ENCODE data around the gene SIGLEC11. TPM values are rescaled to one million over a fixed set of nuclear protein-coding genes. Genes with fewer than 3 reads are reported as not detected.
"Not testable (repeated sequence)": the region's sequence is repeated elsewhere in the genome, so short reads cannot be mapped to it uniquely, and the experiment has no call there.

The SIGLEC11 gene
- total RNA-seq (1 to 10 TPM; 4.4 to 8.9 TPM), polyA plus RNA-seq (1 to 10 TPM in 1 of 2 donors, under 1 TPM in 1; 0.49 to 2.1 TPM)

DNA sequence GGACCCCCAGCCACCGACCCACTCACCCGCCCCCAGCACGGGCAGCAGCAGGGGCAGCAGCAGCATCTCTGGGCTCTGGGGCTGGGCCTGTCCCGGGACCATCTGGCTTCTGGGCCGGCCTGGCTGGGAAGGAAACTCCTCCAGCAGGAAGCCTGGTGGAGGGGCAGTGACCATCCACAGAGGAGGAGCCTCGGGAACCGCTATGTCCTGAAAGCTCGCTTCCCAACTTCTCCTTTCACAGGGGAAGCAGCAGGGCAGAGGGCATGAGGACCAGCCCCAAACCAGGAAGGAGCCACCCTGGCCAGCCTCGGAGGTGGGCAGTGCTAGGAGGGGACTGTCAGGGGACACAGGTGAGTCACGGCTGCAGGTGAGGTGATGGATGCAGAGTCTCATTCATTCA lies at the start of gene SIGLEC11:
TSS of gene SIGLEC11 (minus strand) at position 193 of the 400 bp plus-strand sequence. CDS start at position 102, 91 bp downstream.
- not testable (repeated sequence) for H3K4me1 ChIP-seq (ENCODE audit: control insufficient read depth in 4 of 4, insufficient read depth in 4 of 4, low read length in 3 of 4); H3K4me3 ChIP-seq (ENCODE audit: low read depth in 1 of 3, low read length in 3 of 3); H3K27ac ChIP-seq (ENCODE audit: low read depth in 1 of 2, low read length in 2 of 2); H3K27me3 ChIP-seq (ENCODE audit: control insufficient read depth in 4 of 4, insufficient read depth in 4 of 4, low read length in 3 of 4); H3K9me3 ChIP-seq (ENCODE audit: control insufficient read depth in 4 of 4, low read length in 3 of 4); H3K36me3 ChIP-seq (ENCODE audit: control insufficient read depth in 4 of 4, insufficient read depth in 3 of 4, low read depth in 1 of 4, low read length in 3 of 4); H3K9ac ChIP-seq (ENCODE audit: low read depth in 1 of 2, low read length in 2 of 2); DNase-seq (ENCODE audit: low spot score)
- WGBS = 53% methylated on average over 5 of the region's 10 CpGs

DNA sequence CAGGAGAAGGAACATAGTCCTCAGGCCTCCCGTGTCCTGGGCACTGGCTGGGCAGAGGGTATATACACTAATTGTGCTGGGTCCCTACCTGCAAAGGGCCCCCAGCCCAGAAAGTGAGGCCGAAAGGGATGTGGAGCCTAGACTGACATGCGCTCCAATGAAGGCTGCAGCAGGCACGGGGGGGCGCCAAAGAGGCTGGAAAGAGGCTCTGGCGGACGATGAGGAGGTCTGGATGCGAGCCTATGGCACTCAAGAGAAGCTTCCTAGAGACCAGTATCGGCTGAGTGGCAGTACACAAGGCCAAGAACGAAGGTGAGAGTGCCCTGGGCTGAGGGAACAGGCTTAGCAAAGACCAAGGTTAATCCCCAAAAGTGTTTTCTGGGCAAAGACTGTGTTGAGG lies 47.6 kb upstream of the SIGLEC11 start:
- WGBS = 79% methylated on average over 10 of the region's 10 CpGs
- H3K9ac ChIP-seq (ENCODE audit: low read depth in 1 of 2, low read length in 2 of 2) = no peak overlapping the region
- no peaks in the 10 kb centered on the region for H3K27me3 ChIP-seq (ENCODE audit: control insufficient read depth in 4 of 4, insufficient read depth in 4 of 4, low read length in 3 of 4)
- DNase-seq (ENCODE audit: low spot score) = no peak
- H3K9me3 ChIP-seq (ENCODE audit: control insufficient read depth in 4 of 4, low read length in 3 of 4) = no peaks in the 10 kb centered on the region
- H3K4me1 ChIP-seq (ENCODE audit: control insufficient read depth in 4 of 4, insufficient read depth in 4 of 4, low read length in 3 of 4) = no peaks in the 10 kb centered on the region
- no peak overlapping the region for H3K4me3 ChIP-seq (ENCODE audit: low read depth in 1 of 3, low read length in 3 of 3)
- H3K36me3 ChIP-seq (ENCODE audit: control insufficient read depth in 4 of 4, insufficient read depth in 3 of 4, low read depth in 1 of 4, low read length in 3 of 4) = peaks cover 4 to 72% (median 36%) of the 10 kb centered on the region in 4 donors
- H3K27ac ChIP-seq (ENCODE audit: low read depth in 1 of 2, low read length in 2 of 2) = no peak overlapping the region
- no peak for TF ChIP-seq YY1 (IDR thresholded peaks at IDR 0.05)
- no peak for TF ChIP-seq GABPA (IDR thresholded peaks at IDR 0.05 in 1 of 2, conservative IDR thresholded peaks at IDR 0.05 in 1 of 2)
- TF ChIP-seq, protein P1, sequence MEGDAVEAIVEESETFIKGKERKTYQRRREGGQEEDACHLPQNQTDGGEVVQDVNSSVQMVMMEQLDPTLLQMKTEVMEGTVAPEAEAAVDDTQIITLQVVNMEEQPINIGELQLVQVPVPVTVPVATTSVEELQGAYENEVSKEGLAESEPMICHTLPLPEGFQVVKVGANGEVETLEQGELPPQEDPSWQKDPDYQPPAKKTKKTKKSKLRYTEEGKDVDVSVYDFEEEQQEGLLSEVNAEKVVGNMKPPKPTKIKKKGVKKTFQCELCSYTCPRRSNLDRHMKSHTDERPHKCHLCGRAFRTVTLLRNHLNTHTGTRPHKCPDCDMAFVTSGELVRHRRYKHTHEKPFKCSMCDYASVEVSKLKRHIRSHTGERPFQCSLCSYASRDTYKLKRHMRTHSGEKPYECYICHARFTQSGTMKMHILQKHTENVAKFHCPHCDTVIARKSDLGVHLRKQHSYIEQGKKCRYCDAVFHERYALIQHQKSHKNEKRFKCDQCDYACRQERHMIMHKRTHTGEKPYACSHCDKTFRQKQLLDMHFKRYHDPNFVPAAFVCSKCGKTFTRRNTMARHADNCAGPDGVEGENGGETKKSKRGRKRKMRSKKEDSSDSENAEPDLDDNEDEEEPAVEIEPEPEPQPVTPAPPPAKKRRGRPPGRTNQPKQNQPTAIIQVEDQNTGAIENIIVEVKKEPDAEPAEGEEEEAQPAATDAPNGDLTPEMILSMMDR (IDR thresholded peaks at IDR 0.05; ENCODE audit: low read depth, low read length, missing input control) = peak; percentile 2
- TF ChIP-seq RAD21 (IDR thresholded peaks at IDR 0.05) = peak in 1 of 2 donors; percentile 20

GRCh38 chr19:50007947-50008346 lies 47.0 kb upstream of the SIGLEC11 start:
- WGBS = over 99% methylated on average over 2 of the region's 2 CpGs
- no peaks in the 10 kb centered on the region for H3K4me1 ChIP-seq (ENCODE audit: control insufficient read depth in 4 of 4, insufficient read depth in 4 of 4, low read length in 3 of 4)

GRCh38 chr19:50007170-50007569 lies 46.2 kb upstream of the SIGLEC11 start:
- TF ChIP-seq, protein P2, sequence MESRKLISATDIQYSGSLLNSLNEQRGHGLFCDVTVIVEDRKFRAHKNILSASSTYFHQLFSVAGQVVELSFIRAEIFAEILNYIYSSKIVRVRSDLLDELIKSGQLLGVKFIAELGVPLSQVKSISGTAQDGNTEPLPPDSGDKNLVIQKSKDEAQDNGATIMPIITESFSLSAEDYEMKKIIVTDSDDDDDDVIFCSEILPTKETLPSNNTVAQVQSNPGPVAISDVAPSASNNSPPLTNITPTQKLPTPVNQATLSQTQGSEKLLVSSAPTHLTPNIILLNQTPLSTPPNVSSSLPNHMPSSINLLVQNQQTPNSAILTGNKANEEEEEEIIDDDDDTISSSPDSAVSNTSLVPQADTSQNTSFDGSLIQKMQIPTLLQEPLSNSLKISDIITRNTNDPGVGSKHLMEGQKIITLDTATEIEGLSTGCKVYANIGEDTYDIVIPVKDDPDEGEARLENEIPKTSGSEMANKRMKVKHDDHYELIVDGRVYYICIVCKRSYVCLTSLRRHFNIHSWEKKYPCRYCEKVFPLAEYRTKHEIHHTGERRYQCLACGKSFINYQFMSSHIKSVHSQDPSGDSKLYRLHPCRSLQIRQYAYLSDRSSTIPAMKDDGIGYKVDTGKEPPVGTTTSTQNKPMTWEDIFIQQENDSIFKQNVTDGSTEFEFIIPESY (IDR thresholded peaks at IDR 0.05) = no peak
- TF ChIP-seq GABPA (IDR thresholded peaks at IDR 0.05 in 1 of 2, conservative IDR thresholded peaks at IDR 0.05 in 1 of 2) (no peak), FOXA1 (IDR thresholded peaks at IDR 0.05) (no peak), HNF4G (IDR thresholded peaks at IDR 0.05) (no peak), EGR1 (IDR thresholded peaks at IDR 0.05; ENCODE audit: low read depth in 2 of 2) (no peak), FOXA2 (IDR thresholded peaks at IDR 0.05) (no peak), TAF1 (conservative IDR thresholded peaks at IDR 0.05) (no peak), YY1 (IDR thresholded peaks at IDR 0.05) (no peak), ATF3 (IDR thresholded peaks at IDR 0.05) (no peak)
- TF ChIP-seq, protein P1 (IDR thresholded peaks at IDR 0.05; ENCODE audit: low read depth, low read length, missing input control) = no peak
- WGBS = 95% methylated on average over 10 of the region's 10 CpGs
- peaks cover 6 to 77% (median 36%) of the 10 kb centered on the region in 4 donors for H3K36me3 ChIP-seq (ENCODE audit: control insufficient read depth in 4 of 4, insufficient read depth in 3 of 4, low read depth in 1 of 4, low read length in 3 of 4)

More at GRCh38 chr19:50007947-50008346, 47.0 kb upstream of the SIGLEC11 start:
- H3K9ac ChIP-seq (ENCODE audit: low read depth in 1 of 2, low read length in 2 of 2) = no peak overlapping the region
- H3K36me3 ChIP-seq (ENCODE audit: control insufficient read depth in 4 of 4, insufficient read depth in 3 of 4, low read depth in 1 of 4, low read length in 3 of 4) = peaks cover 5 to 72% (median 33%) of the 10 kb centered on the region in 4 donors
- no peaks in the 10 kb centered on the region for H3K27me3 ChIP-seq (ENCODE audit: control insufficient read depth in 4 of 4, insufficient read depth in 4 of 4, low read length in 3 of 4)
- no peak overlapping the region for H3K4me3 ChIP-seq (ENCODE audit: low read depth in 1 of 3, low read length in 3 of 3)
- TF ChIP-seq FOXA2 (IDR thresholded peaks at IDR 0.05) (no peak), EGR1 (IDR thresholded peaks at IDR 0.05; ENCODE audit: low read depth in 2 of 2) (no peak)
- H3K27ac ChIP-seq (ENCODE audit: low read depth in 1 of 2, low read length in 2 of 2) = no peak overlapping the region
- no peak for DNase-seq (ENCODE audit: low spot score)
- no peaks in the 10 kb centered on the region for H3K9me3 ChIP-seq (ENCODE audit: control insufficient read depth in 4 of 4, low read length in 3 of 4)

More at GRCh38 chr19:50007170-50007569, 46.2 kb upstream of the SIGLEC11 start:
- DNase-seq (ENCODE audit: low spot score) = no peak
- Histone ChIP-seq H3K4me1 (ENCODE audit: control insufficient read depth in 4 of 4, insufficient read depth in 4 of 4, low read length in 3 of 4) (no peaks in the 10 kb centered on the region), H3K4me3 (ENCODE audit: low read depth in 1 of 3, low read length in 3 of 3) (no peak overlapping the region), H3K27ac (ENCODE audit: low read depth in 1 of 2, low read length in 2 of 2) (no peak overlapping the region), H3K27me3 (ENCODE audit: control insufficient read depth in 4 of 4, insufficient read depth in 4 of 4, low read length in 3 of 4) (no peaks in the 10 kb centered on the region), H3K9me3 (ENCODE audit: control insufficient read depth in 4 of 4, low read length in 3 of 4) (no peaks in the 10 kb centered on the region), H3K9ac (ENCODE audit: low read depth in 1 of 2, low read length in 2 of 2) (no peak overlapping the region)

Data from liver (tissue), 9 donors.